HG02938 (cell line): Measurements from ENCODE around the gene DNAJA1.
"Not testable (repeated sequence)": the region's sequence is repeated elsewhere in the genome, so short reads cannot be mapped to it uniquely, and the experiment has no call there.

Experiments used
- ATAC-seq: cut with Tn5 transposase; IDR thresholded peaks from one replicate; pipeline ENCODE4 v1.9.1; 2021; ENCODE audit warnings: mild to moderate bottlenecking, moderate library complexity; ENCODE audit not compliant: unreplicated experiment

The DNAJA1 gene

DNA sequence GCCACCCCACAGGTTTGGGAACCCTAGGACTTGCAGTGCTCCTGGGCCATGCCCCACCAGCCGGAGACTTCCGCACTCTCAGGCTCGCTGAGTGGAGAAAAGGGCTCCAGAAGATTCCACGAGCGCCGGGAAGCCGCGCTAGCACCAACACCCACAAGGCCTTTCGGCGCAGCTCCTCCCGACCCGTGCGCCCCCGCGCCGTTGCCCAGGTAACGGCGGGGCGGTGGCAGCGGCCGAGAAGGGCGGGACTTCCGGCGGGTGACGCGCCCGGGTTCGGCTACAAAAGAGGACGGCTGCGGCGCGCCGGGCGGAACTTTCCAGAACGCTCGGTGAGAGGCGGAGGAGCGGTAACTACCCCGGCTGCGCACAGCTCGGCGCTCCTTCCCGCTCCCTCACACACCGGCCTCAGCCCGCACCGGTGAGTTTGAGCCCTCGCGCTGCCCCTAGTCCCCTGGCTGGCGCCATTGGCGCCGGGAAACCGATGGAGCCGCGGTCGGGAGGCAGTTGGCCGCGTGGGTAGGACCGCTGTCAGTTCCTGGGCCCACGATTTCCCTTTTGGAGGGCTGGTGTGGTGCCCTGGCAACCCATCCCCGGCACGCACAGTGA lies at the start of gene DNAJA1:
TSS of gene DNAJA1 (plus strand) at position 308 of the 606 bp plus-strand sequence. CDS start 1,212 bp downstream, outside the sequence.
- ATAC-seq = peak; percentile 82

DNA sequence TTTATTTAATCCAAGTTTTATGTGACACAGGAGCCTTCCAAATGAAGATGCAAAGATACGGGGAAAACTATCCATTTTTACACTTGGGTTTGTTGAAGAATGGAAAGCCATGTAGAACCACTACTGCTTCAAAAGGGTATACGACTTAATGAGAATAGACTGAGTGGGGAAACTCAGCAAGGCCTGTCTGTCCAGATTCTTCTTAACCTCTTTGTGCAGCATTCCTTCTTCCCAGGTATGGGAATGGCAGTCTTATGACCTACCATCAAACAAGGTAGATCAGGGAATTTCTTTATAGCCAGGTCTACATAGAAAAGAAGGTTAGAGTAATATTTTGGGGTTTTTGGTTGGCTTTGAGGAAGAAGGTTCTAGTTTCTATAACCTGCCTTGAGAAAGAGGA lies 47.0 kb upstream of the DNAJA1 start:
- ATAC-seq = no peak

DNA sequence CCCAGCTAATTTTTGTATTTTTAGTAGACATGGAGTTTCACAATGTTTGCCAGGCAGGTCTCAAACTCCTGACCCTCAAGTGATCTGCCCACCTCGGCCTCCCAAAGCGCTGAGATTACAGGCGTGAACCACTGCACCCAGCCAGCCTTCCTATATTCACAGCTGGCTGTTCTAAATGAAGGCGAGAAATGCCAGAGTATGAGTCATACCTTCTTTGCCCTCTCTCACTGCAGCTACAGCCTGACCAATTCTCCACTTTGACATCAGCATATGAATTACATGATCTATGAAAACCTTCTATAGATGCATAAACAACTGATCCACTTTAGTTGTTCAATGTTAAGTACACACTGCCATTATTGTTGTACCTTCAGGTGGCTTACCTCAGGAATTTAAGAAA lies 38.1 kb upstream of the DNAJA1 start:
- no peak for ATAC-seq

DNA sequence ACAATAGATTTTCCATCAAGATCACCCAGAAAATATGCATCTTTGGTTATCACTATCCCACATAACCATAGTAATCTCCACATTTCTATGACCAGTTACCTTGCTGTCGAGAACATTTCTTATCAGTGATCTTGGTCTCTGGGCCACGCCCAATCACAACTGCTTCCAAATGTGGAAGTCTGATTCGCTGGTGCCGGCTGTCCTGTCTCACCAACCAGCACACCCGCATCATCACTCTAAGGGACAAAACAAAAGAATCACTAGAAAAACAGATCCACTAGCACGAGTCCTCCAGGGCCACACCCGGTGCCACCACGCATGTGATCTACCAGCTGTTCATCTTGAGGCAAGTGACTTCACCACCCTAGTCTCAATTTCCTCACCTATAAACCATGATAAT lies 35.4 kb upstream of the DNAJA1 start:
- no peak for ATAC-seq

DNA sequence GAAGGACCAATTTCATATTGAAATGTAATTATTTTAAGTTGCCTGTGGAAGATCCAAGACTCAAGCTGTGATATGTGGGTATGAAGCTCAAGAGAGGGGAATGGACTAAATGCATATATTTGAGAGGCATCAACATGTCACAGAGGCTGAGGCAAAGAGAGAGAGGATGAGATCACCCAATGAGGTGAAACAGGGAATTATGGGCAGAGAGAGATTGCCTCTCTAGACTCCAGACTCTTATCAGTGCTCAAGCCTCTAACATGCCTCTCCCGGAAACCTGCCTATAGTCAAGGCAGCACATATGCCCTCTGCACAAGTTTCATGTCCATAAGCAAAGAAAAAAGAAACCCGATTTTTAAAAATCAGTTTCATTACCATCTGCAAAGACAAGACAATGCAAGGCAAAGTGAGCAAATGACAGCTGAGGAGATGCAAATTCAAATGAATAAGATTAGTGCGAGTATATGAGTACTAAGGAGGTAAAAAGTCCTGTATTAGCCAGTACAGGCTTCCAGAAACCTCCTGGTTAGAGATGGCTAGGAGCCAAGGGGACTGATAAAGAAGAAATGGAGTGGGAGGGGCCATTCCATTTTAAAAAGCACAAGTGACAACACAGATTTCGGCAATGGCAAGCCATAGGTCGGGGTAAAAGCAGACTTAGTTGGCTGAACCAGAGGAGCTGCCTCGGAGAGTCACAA lies 33.0 kb upstream of the DNAJA1 start:
- ATAC-seq = no peak

DNA sequence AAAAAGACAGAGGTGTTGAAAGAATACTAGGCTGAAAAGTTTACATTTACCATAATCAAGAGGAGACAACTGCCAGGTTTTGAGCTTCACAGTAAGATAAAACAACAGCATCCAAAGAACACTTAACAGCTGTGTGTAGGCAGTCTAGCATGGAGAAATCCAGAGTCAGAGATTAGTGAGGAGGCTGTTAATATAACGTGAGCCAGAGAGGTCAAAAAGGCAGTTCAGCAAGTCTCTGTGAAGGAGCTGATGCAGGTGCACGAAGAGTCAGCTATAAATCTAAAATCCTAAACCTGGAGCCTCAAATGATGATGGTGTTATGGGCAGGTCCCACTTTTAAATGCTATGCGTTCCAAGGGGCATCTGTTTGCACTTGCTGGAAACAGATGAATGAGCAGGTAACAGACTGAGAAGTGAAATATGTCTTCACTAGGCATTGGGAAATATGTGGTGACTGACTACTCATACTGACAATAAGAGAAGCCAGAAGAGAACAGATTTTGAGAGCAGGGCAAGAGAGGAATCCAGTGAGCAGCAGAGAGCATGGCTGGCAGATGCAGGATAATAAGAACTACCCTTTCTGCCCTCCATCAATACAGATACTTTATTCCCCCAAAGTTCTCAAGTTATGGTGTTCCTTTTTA lies 32.4 kb upstream of the DNAJA1 start:
- no peak for ATAC-seq

DNA sequence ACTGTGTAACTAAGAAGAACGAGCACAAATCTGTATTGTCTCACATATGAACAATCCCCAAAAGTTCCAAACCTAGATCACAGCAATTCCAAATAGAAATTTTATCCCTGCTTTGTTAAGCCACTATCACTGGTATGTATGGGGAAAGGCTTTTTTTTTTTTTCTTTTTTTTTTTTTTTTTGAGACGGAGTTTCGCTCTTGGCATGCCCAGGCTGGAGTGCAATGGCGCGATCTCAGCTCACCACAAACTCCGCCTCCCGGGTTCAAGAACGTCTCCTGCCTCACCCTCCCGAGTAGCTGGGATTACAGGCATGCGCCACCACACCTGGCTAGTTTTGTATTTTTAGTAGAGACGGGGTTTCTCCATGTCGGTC lies 24.4 kb upstream of the DNAJA1 start:
- not testable (repeated sequence) for ATAC-seq

DNA sequence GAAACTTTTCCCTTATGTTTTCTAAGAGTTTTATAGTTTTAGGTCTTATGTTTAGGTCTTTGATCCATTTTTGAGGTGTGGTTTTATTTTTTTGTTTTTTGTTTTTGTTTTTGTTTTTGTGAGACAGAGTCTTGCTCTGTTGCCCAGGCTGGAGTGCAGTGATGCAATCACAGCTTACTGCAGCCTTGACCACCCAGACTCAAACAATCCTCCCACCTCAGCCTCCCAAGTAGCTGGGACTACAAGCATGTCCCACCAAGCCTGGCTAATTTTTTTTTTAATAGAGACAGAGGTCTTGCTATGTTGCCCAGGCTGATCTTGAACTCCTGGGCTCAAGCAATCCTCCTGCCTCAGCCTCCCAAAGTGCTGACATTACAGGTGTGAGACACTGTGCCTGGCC lies 19.7 kb upstream of the DNAJA1 start:
- not testable (repeated sequence) for ATAC-seq

DNA sequence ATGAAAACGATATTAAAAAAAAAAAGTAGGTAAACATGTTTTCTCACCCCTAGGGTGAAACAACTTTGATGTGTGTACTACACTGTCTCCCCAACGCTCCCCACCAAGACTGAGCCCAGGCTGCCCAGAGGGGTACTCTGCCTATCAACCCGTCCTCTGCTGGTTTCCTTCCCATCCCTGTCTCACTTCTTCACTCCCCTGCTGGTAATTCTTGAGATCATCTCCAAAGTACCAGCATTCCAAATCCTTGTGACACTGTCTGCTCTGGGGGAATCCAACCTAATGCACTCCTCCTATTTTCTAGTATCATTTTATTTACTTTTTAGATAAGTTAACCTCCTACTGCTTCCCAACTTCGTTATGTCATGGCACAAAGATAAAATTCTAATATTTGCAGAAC lies 17.3 kb upstream of the DNAJA1 start:
- no peak for ATAC-seq

DNA sequence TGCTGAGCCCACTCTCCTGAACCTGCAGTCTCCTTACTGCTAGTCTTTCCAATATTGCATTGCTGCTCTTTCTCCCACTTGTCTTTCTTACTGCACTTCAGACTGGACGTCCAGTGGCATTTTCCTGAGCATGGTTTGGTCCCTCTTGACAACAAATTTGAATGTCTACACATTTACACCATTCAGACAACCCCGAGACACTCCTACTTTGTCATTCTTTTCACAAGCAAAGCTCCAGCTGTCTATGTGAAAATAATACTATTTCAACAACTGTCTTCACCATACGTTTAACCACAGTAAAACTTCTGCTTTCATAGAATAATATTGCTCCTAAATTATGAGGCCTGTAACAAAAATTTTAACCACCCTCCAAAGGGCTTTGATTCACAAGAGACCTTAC lies 13.2 kb upstream of the DNAJA1 start:
- no peak for ATAC-seq

DNA sequence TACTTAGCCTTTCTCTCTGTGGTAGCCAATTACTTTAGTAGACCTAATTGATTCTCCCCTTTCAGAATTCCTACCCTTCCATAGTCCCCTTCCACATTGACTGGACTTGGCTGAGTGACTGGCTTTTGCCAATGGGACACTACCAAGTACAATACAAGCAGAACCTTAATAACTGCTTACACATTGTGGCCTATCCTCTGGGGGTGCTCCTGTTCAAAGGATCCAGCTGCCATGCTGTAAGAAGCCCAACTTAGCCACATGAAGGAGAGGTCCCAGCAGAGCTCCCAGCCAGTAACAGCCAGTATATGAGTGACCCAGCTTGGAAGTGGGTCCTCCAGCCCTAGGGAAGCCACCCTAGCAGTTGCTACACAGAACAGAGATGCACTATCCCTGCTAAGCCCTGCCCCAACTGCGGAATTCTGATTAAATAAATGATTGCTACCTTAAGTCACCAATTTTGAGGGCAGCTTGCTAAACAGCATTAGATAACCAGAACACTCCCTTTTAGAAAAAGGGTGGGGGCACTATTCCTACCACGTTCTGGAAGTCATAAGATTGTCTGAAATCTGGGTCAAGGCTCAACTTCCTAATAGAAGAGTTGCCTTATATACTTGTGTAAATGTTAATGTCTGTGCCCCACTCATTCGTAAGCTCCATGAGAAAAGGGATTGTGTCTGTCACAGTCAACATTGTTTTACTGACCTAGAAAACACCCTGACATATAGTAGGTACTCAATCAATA lies 12.6 kb upstream of the DNAJA1 start:
- no peak for ATAC-seq

DNA sequence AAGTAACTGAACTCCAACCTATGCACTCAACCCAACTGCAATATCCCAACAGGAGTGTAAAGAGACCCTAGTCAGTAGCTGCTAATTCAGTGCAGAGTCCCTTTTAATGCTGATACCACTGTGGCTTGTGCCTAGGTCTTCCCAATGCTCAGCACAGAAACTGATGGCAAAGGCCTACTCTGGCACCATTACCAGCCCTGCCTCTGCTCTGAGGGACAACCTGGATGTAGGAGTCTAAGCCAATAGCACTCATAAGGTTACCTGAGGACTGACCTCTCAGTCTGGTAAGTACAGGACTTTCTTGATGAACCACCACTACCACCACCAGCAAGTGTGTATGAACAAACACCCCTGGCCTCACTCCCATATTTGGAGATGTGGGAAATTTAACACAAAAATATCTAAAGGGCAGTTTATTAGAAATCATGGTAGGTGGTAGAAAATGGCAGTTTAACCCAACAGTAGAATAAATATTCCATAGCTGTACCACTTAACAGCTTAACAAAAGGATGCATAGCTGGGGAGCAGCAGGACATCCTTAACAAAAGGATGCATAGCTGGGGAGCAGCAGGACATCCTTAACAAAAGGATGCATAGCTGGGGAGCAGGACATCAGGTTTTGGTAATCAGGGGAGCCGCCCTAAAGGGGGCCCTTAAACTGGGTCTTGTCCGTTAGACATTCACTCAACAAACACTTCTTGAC lies 11.0 kb upstream of the DNAJA1 start:
- ATAC-seq = no peak

DNA sequence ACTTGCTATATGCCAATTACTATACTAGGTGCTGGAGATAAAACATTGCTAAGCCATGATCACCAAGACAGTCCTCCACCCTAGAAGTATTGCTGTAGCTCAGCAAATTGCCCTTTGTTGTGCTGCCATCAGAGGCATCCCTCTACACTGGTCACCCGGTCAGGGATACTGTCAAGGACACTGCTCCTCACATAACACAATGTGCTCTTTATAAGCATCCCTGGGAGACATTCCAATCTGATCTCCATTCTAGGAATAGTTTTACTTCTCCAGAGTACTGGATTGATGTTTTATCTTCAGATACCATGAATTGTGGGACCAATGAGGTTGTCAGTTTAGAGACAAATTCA lies 10.4 kb upstream of the DNAJA1 start:
- no peak for ATAC-seq

DNA sequence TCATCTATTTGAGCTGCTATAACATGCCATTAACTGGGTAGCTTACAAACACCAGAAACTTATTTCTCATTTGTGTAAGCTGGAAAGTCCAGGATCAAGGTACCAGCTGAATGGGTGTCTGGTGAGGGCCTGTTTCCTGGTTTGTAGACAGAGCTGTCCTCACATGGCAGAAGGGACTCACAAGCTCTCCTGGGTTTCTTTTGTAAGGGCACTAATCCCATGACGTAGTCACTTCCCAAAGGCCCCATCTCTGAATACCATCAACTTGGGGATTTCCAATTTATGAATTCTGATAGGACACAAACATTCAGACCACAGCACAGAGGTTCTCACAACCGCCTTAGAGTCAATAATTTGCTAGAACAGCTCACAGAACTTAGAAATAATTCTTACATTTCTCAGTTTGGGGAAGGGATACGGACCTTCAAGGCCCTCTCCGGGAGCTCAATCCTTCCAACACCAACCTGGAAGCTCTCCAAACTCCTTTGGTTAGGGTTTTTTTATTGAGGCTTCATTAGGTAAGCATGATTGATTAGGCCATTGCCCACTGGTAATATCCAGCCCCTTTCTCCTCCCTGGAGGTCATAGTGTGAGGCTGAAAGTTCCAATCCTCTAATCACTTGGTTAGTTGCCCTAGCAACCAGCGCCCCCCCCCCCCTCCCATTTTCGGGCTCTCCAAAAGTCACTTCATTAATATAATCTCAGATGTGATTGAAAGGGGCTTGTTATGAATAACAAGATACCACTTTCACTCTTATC lies 7.6 kb upstream of the DNAJA1 start:
- ATAC-seq = peak; percentile 53

DNA sequence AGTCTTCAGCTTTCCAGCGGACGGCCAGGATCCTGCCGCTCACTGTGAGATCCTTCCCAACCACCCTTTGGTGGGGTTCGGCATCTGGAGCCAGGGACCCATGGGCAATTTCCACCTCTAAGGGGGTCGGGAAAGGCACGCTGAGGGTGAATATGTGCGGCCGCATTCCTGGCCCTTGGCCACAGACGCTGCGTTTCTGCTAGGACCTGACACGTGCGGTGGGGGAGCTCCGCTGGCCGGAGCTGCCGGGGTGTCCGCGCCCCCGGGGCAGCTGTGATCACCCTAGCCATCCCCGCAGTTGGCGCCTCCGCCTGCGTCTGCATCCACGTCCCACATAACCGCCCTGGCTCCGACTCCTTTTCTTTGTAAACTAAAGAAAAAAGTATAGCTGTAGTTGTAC lies 5.3 kb upstream of the DNAJA1 start:
- no peak for ATAC-seq

DNA sequence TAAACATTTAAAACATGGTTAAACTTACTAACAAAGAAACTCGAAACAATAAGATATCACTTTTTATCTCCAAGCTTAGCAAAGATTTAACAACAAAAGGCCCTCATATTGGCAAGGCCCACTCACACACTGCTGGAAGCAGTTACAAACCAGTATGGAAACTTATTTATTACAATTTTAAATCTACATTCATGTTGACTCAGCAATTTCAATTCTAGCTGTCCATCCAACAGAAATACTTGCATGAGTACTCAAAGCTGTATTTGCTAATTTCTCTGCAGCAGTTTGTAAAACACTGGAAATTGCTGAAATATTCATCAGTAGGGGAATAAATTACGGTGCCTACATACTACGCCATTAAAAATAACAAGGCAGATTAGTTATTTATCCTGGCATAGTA lies 2.8 kb upstream of the DNAJA1 start:
- ATAC-seq = no peak

DNA sequence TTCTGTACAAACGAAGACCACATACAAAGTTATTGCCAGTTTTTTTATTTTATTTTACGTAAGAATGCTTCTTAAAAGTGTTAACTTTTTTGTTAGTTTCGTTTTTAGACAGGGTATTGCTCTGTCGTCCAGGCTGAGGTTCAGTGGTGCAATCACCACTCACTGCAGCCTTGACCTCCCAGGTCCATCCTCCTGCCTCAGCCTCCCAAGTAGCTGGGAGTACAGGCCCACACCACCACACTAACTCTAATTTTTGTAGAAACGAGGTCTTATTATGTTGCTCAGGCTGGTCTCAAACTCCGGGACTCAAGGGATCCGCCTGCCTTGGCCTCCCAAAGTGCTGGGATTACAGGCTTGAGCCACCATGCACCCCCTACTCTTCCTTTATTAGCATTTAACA lies 2.3 kb upstream of the DNAJA1 start:
- ATAC-seq = no peak

DNA sequence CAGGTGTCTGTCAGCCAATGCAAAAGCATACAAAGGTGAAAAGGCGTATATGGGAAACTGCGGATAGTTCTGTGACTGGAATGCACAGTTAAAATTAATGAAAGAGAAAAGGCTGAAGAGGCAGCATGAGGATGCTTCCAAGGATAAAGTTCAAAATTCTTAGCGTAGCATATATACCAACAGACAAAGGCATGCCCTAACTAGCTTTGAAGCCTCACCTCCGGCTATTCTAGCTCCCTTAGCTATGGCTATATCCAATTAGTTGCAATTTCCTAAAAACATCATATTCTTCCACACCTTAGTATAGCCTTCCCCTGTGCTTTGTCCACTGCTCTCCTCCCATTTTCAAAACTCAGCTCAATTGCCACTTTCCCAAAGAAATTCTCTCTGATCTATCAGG lies 1.4 kb upstream of the DNAJA1 start:
- ATAC-seq = no peak

DNA sequence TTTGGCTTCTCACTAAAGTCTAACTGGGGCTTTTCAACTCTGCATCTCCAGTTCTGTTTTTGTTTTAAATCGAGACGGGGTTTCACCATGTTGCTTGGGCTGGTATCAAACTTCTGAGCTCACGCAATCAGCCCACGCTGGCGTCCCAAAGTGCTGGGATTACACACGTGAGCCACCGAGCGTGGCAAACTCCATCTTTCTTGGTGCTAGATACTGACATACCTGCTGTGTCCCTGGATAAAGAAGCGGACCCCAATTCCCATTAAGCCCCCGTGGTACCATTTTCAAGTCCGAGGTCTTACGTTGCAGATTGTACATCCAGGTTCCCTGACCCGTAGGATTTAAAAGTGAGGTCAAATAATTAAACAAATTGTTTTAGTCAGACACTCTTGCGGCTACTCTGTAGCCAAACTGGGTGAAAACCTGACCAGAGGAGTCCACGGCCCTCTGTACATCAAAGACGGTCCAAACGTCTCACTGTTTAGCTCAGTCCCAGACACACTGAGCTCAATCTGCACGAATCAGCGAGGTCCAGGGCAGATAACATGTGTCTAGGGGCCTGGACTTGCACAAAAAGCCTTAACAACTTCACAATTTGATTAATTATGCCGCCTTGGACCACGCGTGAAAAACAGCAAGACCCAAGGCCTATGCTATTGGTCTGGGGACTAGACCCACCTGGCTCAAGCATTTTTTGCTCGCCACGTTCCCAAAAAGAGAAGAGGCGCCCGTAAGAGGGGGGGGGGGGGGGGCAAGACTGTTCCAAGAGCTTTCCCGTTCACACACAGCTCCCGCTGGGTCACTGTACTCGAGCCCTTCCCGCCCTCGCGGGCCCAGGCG lies 727 bp upstream of the DNAJA1 start:
- ATAC-seq = peak; percentile 21
